ENCODE measurements around the gene KIF3A. TPM values are rescaled to one million over a fixed set of nuclear protein-coding genes. Genes with fewer than 3 reads are reported as not detected.

The KIF3A gene
- polyA plus RNA-seq, 1 of the 3 experiments (the other 2 are of a cell fraction): 5.1 TPM

- Histone ChIP-seq H4K20me1 (ENCODE audit: insufficient read depth) (peaks cover 4% of the 10 kb centered on the region; the same call in 1 of the 2 replicates), H2AFZ (ENCODE audit: low read depth) (no peak overlapping the region), H3K4me1 (ENCODE audit: control insufficient read depth in 1 of 2, insufficient read depth in 2 of 2, low read depth in 1 of 2, low read length in 1 of 2) (peaks cover 5 to 6% of the 10 kb centered on the region in 2 experiments; a peak in 2 of 4 replicates), H3K9me2 (no peaks in the 10 kb centered on the region), H3K4me2 (no peak overlapping the region), H3K79me2 (ENCODE audit: insufficient read depth) (peaks cover 20% of the 10 kb centered on the region), H3F3A (replicated peaks; ENCODE audit: insufficient read depth) (no peaks in the 10 kb centered on the region), H3K4me3 (ENCODE audit: low read depth in 2 of 2, low read length in 1 of 2) (no peak overlapping the region), H3K36me3 (replicated peaks in 1 of 2; ENCODE audit: control insufficient read depth in 1 of 2, insufficient read depth in 2 of 2, low read length in 1 of 2) (peaks cover 8 to 57% of the 10 kb centered on the region in 2 experiments), H3K27ac (ENCODE audit: low read depth in 2 of 2, low read length in 1 of 2) (no peak overlapping the region), H3K9me3 (no peaks in the 10 kb centered on the region), H3K27me3 (ENCODE audit: insufficient read depth) (no peaks in the 10 kb centered on the region), H3K9ac (no peak overlapping the region)
- WGBS (ENCODE audit: low lambda C conversion rate): 98% methylated on average over 16 of the region's 17 CpGs
- no peak for TF ChIP-seq MAX (IDR thresholded peaks at IDR 0.05; ENCODE audit: low read depth)
- no peak for TF ChIP-seq USF2 (IDR thresholded peaks at IDR 0.05; ENCODE audit: borderline replicate concordance, low read depth, low read length)
- no peak for TF ChIP-seq MXI1 (IDR thresholded peaks at IDR 0.05; ENCODE audit: low read depth, low read length)
- no peak for TF ChIP-seq JUND (IDR thresholded peaks at IDR 0.05)
- TF ChIP-seq EZH2phosphoT487 (IDR thresholded peaks at IDR 0.05; ENCODE audit: borderline replicate concordance, low read depth): no peak
- no peak for TF ChIP-seq TAF1 (IDR thresholded peaks at IDR 0.05; ENCODE audit: borderline replicate concordance, low read depth, low read length)
- no peak for TF ChIP-seq POLR2AphosphoS5 (IDR thresholded peaks at IDR 0.05; ENCODE audit: low read depth, low read length)
- TF ChIP-seq NFIC (IDR thresholded peaks at IDR 0.05; ENCODE audit: borderline replicate concordance): no peak
- no peak for DNase-seq
- ChIA-PET CTCF (interaction anchor here (0.7 to 1.1 kb wide), 3 partner anchors 56 to 67 kb away, joined by 3 to 5 read pairs (median 3); partner anchors contain the start of gene SHROOM1), POLR2A (no interaction called here)
These were observed 26.1 kb upstream of the KIF3A start for GRCh38 chr5:132763181-132764036.

- H3K36me3 ChIP-seq (replicated peaks in 1 of 2; ENCODE audit: control insufficient read depth in 1 of 2, insufficient read depth in 2 of 2, low read length in 1 of 2): peaks cover 13 to 67% of the 10 kb centered on the region in 2 experiments
- H3K9ac ChIP-seq: no peak overlapping the region
- WGBS (ENCODE audit: low lambda C conversion rate): 98% methylated on average over 10 of the region's 11 CpGs
- H3K9me3 ChIP-seq: no peaks in the 10 kb centered on the region
- no peak overlapping the region for H2AFZ ChIP-seq (ENCODE audit: low read depth)
- H3K4me1 ChIP-seq (ENCODE audit: control insufficient read depth in 1 of 2, insufficient read depth in 2 of 2, low read depth in 1 of 2, low read length in 1 of 2): no peaks in the 10 kb centered on the region; a peak in 1 of 4 replicates
- CTCF ChIA-PET: interaction anchor here (1.1 to 1.8 kb wide), 2 partner anchors 55 to 68 kb away, joined by 5 read pairs; partner anchors contain the start of gene SHROOM1
- H3K9me2 ChIP-seq: no peaks in the 10 kb centered on the region
- no peaks in the 10 kb centered on the region for H4K20me1 ChIP-seq (ENCODE audit: insufficient read depth)
- H3K4me3 ChIP-seq (ENCODE audit: low read depth in 2 of 2, low read length in 1 of 2): no peak overlapping the region
- TF ChIP-seq EP300 (IDR thresholded peaks at IDR 0.05; ENCODE audit: borderline replicate concordance in 1 of 2, low read depth in 1 of 2, low read length in 1 of 2) (no peak), NRF1 (IDR thresholded peaks at IDR 0.05; ENCODE audit: low read depth, low read length) (no peak), RXRA (IDR thresholded peaks at IDR 0.05; ENCODE audit: borderline replicate concordance, low read depth) (no peak), YY1 (IDR thresholded peaks at IDR 0.05; ENCODE audit: low read depth) (no peak), TEAD4 (IDR thresholded peaks at IDR 0.05; ENCODE audit: borderline replicate concordance, insufficient read depth) (no peak), FOXM1 (IDR thresholded peaks at IDR 0.05; ENCODE audit: low read depth) (no peak), GABPA (IDR thresholded peaks at IDR 0.05; ENCODE audit: low read depth) (no peak), MEF2A (IDR thresholded peaks at IDR 0.05; ENCODE audit: borderline replicate concordance, low read depth) (no peak), ZBTB33 (IDR thresholded peaks at IDR 0.05; ENCODE audit: borderline replicate concordance, low read depth) (no peak), POLR2AphosphoS5 (IDR thresholded peaks at IDR 0.05; ENCODE audit: low read depth, low read length) (no peak)
- H3F3A ChIP-seq (replicated peaks; ENCODE audit: insufficient read depth): no peaks in the 10 kb centered on the region
- H3K4me2 ChIP-seq: no peak overlapping the region
- DNase-seq: no peak
- H3K79me2 ChIP-seq (ENCODE audit: insufficient read depth): peaks cover 12% of the 10 kb centered on the region
- no peaks in the 10 kb centered on the region for H3K27me3 ChIP-seq (ENCODE audit: insufficient read depth)
- no peak overlapping the region for H3K27ac ChIP-seq (ENCODE audit: low read depth in 2 of 2, low read length in 1 of 2)
- POLR2A ChIA-PET: no interaction called here
These were observed 25.1 kb upstream of the KIF3A start for GRCh38 chr5:132762246-132763000.

Data from SK-N-SH (cell line).